ENCODE data around the gene BMP8A.

- no peak for TF ChIP-seq CTCF (IDR thresholded peaks at IDR 0.05; ENCODE audit: borderline replicate concordance, extremely low read depth, low read length, poor library complexity, severe bottlenecking)
- TF ChIP-seq EZH2 (IDR thresholded peaks at IDR 0.05; ENCODE audit: borderline replicate concordance, low read depth, low read length, severe bottlenecking) = no peak
Measured at GRCh38 chr1:39453603-39454002, 37.8 kb upstream of the BMP8A start.

All from DND-41 (cell line).